HEK293 (cell line): ENCODE data around the gene LMAN1L.

Source experiments
- CTCF ChIA-PET: fragments of 350-600 bp; formaldehyde crosslinking; extraction: SDS; loops from one replicate; lab custom pipeline; 2021; ENCODE audit warnings: antibody characterized with exemption; lab: Yijun Ruan, JAX
- POLR2A ChIA-PET: fragments of 300-600 bp; formaldehyde crosslinking; extraction: SDS; loops from one replicate; lab custom pipeline; 2020; ENCODE audit warnings: antibody characterized with exemption, inconsistent platforms; lab: Yijun Ruan, JAX
- H3K27ac ChIP-seq: fragments of 200-500 bp; sonication (Bioruptor generic); 2 replicates; pipeline ENCODE4 v1.5.1; 2014; ENCODE audit warnings: low read depth, low read length, control low read depth, inconsistent platforms; ENCODE audit errors: extremely low read depth
- H3K36me3 ChIP-seq, 2 experiments: fragments of 200-500 bp in 1 of 2; sonication (Bioruptor generic) in 1 of 2; 1 replicate in 1 of 2; 2 replicates in 1 of 2; pipeline ENCODE4 v1.5.1; 2014 to 2017; ENCODE audit warnings: inconsistent platforms in 2 of 2, low read length in 2 of 2; ENCODE audit not compliant: control insufficient read depth in 2 of 2, insufficient read depth in 1 of 2
- H3K4me1 ChIP-seq: fragments of 200-500 bp; sonication (Bioruptor generic); 2 replicates; pipeline ENCODE4 v1.5.1; 2014; ENCODE audit warnings: mild to moderate bottlenecking, low read length, inconsistent platforms; ENCODE audit not compliant: control insufficient read depth, insufficient read depth
- H3K4me3 ChIP-seq: 2 replicates; pipeline ENCODE4 v1.5.1; 2011; ENCODE audit warnings: low read depth, mild to moderate bottlenecking, control low read depth, low read length, moderate library complexity
- H3K9me3 ChIP-seq: fragments of 200-500 bp; sonication (Bioruptor generic); 2 replicates; pipeline ENCODE4 v1.5.1; 2014; ENCODE audit warnings: low read depth, low read length, inconsistent platforms; ENCODE audit not compliant: control insufficient read depth, insufficient read depth
- GLIS1 ChIP-seq: fragments of 450-650 bp; formaldehyde crosslinking; IDR thresholded peaks from 2 replicates; pipeline ENCODE4 v1.5.1; 2016; ENCODE audit warnings: missing biosample characterization, missing genetic modification characterization
- IKZF3 ChIP-seq: fragments of 450-650 bp; IDR thresholded peaks from 2 replicates; pipeline ENCODE4 v1.5.0; 2018; ENCODE audit warnings: missing biosample characterization, mild to moderate bottlenecking, missing genetic modification characterization, moderate library complexity
- KLF8 ChIP-seq: fragments of 450-650 bp; formaldehyde crosslinking; IDR thresholded peaks from 2 replicates; pipeline ENCODE4 v1.5.1; 2016; ENCODE audit warnings: missing biosample characterization, missing genetic modification characterization
- KLF9 ChIP-seq: fragments of 450-650 bp; formaldehyde crosslinking; IDR thresholded peaks from 2 replicates; pipeline ENCODE4 v1.5.1; 2016; ENCODE audit warnings: missing biosample characterization, missing genetic modification characterization, low read depth
- TCF7L2 ChIP-seq: IDR thresholded peaks from 2 replicates; pipeline ENCODE4 v1.6.1; 2011; ENCODE audit warnings: low read depth, mild to moderate bottlenecking, inconsistent platforms, low read length, moderate library complexity, borderline replicate concordance
- TRIM28 ChIP-seq: IDR thresholded peaks from 2 replicates; pipeline ENCODE4 v1.6.1; 2011; ENCODE audit warnings: low read length, control low read depth, borderline replicate concordance
- YY2 ChIP-seq: fragments of 450-650 bp; formaldehyde crosslinking; IDR thresholded peaks from 2 replicates; pipeline ENCODE4 v1.5.1; 2016; ENCODE audit warnings: missing biosample characterization, missing genetic modification characterization
- ZIC2 ChIP-seq: fragments of 450-650 bp; formaldehyde crosslinking; IDR thresholded peaks from 2 replicates; pipeline ENCODE4 v1.5.1; 2016; ENCODE audit warnings: missing biosample characterization, missing genetic modification characterization
- ZNF223 ChIP-seq: fragments of 450-650 bp; formaldehyde crosslinking; IDR thresholded peaks from 2 replicates; pipeline ENCODE4 v1.5.1; 2016; ENCODE audit warnings: missing biosample characterization, missing genetic modification characterization
- ZNF311 ChIP-seq: fragments of 450-650 bp; formaldehyde crosslinking; IDR thresholded peaks from 2 replicates; pipeline ENCODE4 v1.5.1; 2017; ENCODE audit warnings: missing biosample characterization, missing genetic modification characterization, borderline replicate concordance
- ZNF391 ChIP-seq: fragments of 450-650 bp; formaldehyde crosslinking; IDR thresholded peaks from 2 replicates; pipeline ENCODE4 v1.5.1; 2016; ENCODE audit warnings: low read depth, missing biosample characterization, missing genetic modification characterization, borderline replicate concordance
- ZNF394 ChIP-seq: fragments of 450-650 bp; formaldehyde crosslinking; IDR thresholded peaks from 2 replicates; pipeline ENCODE4 v1.5.1; 2016; ENCODE audit warnings: missing biosample characterization, missing genetic modification characterization, mild to moderate bottlenecking, moderate library complexity, borderline replicate concordance
- ZNF449 ChIP-seq: fragments of 450-650 bp; formaldehyde crosslinking; IDR thresholded peaks from 2 replicates; pipeline ENCODE4 v1.5.1; 2017; ENCODE audit warnings: missing biosample characterization, mild to moderate bottlenecking, missing genetic modification characterization, moderate library complexity
- ZNF596 ChIP-seq: fragments of 450-650 bp; IDR thresholded peaks from 2 replicates; pipeline ENCODE4 v1.5.0; 2018; ENCODE audit warnings: missing biosample characterization, mild to moderate bottlenecking, missing genetic modification characterization, moderate library complexity
- ZNF621 ChIP-seq: fragments of 450-650 bp; formaldehyde crosslinking; IDR thresholded peaks from 2 replicates; pipeline ENCODE4 v1.5.1; 2017; ENCODE audit warnings: missing biosample characterization, missing genetic modification characterization
- ZNF624 ChIP-seq: fragments of 450-650 bp; formaldehyde crosslinking; IDR thresholded peaks from 2 replicates; pipeline ENCODE4 v1.5.1; 2017; ENCODE audit warnings: missing biosample characterization, missing genetic modification characterization
- ZNF626 ChIP-seq: fragments of 450-650 bp; sonication (Bioruptor Pico); formaldehyde crosslinking; IDR thresholded peaks from 2 replicates; pipeline ENCODE4 v1.5.1; 2018; ENCODE audit warnings: missing biosample characterization, missing genetic modification characterization, inconsistent platforms
- TF ChIP-seq, protein P1 (sequence below): fragments of 450-650 bp; formaldehyde crosslinking; IDR thresholded peaks from 2 replicates; pipeline ENCODE4 v1.5.1; 2016; ENCODE audit warnings: missing biosample characterization, missing genetic modification characterization
- TF ChIP-seq, protein P2 (sequence below): fragments of 450-650 bp; formaldehyde crosslinking; IDR thresholded peaks from 2 replicates; pipeline ENCODE4 v1.5.1; 2016; ENCODE audit warnings: missing biosample characterization, missing genetic modification characterization
- TF ChIP-seq, protein P3 (sequence below): fragments of 450-650 bp; formaldehyde crosslinking; IDR thresholded peaks from 2 replicates; pipeline ENCODE4 v1.5.1; 2016; ENCODE audit warnings: missing biosample characterization, missing genetic modification characterization

LMAN1L gene

DNA sequence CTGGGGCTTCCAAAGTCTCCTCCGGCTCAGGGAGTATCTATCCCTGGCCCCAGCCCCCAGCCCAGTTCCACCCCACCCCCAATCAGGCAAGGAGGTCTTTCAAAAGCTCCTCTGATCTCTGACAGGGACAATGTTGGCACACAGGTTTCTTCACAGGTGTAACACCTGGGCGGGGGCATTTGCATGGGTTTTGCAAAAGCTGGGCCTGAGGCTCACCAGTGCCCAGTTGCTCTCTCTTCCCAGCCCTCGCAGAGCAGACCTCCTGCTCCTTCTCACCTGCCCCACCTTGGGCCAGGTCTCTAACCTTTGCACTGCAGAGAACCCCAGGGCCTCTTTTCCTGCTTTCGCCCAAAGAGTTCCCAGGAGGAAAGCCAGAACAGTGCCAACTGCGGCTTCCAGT is 39.3 kb upstream of the LMAN1L start:
- Histone ChIP-seq H3K4me3 (no peak overlapping the region), H3K9me3 (no peaks in the 10 kb centered on the region), H3K27ac (no peak overlapping the region), H3K4me1 (peaks cover 10% of the 10 kb centered on the region), H3K36me3 (no peaks in the 10 kb centered on the region)
- TF ChIP-seq ZNF624 (no peak), ZNF223 (no peak), YY2 (tag by site-specific recombination) (no peak), TRIM28 (no peak), GLIS1 (tag by site-specific recombination) (no peak), ZNF596 (tag by site-specific recombination) (no peak), KLF8 (tag by site-specific recombination) (no peak), KLF9 (tag by site-specific recombination) (no peak), ZNF394 (tag by site-specific recombination) (no peak), ZNF311 (no peak), TCF7L2 (no peak), ZNF391 (no peak)
- TF ChIP-seq, protein P1, sequence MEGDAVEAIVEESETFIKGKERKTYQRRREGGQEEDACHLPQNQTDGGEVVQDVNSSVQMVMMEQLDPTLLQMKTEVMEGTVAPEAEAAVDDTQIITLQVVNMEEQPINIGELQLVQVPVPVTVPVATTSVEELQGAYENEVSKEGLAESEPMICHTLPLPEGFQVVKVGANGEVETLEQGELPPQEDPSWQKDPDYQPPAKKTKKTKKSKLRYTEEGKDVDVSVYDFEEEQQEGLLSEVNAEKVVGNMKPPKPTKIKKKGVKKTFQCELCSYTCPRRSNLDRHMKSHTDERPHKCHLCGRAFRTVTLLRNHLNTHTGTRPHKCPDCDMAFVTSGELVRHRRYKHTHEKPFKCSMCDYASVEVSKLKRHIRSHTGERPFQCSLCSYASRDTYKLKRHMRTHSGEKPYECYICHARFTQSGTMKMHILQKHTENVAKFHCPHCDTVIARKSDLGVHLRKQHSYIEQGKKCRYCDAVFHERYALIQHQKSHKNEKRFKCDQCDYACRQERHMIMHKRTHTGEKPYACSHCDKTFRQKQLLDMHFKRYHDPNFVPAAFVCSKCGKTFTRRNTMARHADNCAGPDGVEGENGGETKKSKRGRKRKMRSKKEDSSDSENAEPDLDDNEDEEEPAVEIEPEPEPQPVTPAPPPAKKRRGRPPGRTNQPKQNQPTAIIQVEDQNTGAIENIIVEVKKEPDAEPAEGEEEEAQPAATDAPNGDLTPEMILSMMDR (tag by site-specific recombination), result no peak
- TF ChIP-seq, protein P2, sequence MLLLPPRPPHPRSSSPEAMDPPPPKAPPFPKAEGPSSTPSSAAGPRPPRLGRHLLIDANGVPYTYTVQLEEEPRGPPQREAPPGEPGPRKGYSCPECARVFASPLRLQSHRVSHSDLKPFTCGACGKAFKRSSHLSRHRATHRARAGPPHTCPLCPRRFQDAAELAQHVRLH, result no peak
- POLR2A ChIA-PET, result no interaction called here
- CTCF ChIA-PET, result interaction anchor here (0.6 to 21.6 kb wide), 9 partner anchors 16 to 401 kb away, joined by 3 to 800 read pairs (median 18); partner anchors contain the start of genes CSK and RPP25

DNA sequence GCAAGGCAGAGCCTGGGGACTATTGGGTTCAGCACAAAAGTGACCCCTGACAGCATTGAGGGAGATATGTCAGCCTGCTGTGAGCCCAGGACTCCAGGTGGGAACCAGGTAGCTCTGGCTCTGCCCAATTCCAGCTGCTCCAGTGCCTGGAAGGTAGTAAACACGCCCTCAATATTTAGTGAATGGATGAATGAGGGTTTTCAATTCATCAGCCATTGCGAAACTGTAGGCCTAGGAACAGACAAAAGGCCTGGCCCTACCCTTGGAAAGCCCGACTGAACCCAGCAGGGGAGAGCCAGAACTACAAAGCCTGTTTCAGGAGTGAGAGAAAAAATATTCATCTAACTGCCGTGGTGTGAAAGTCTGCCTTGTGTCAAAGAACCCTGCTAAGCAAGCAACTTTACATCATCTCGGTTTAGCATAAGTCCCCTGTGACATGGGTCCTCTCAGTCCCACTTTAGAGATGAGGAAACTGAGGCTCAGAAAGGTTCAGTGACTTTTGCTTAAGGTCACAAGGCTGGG is 38.8 kb upstream of the LMAN1L start:
- no peaks in the 10 kb centered on the region for H3K36me3 ChIP-seq
- H3K9me3 ChIP-seq, result no peaks in the 10 kb centered on the region
- TF ChIP-seq IKZF3 (tag by site-specific recombination) (no peak), ZNF626 (tag by site-specific recombination) (no peak), KLF8 (tag by site-specific recombination) (no peak), ZIC2 (peak; percentile 18; the same call in 1 of the 2 replicates), ZNF449 (tag by site-specific recombination) (peak; percentile 73; the same call in 1 of the 2 replicates)
- no peak overlapping the region for H3K27ac ChIP-seq
- no peak overlapping the region for H3K4me3 ChIP-seq
- ChIA-PET POLR2A (no interaction called here), CTCF (interaction anchor here (0.6 to 21.6 kb wide), 7 partner anchors 16 to 402 kb away, joined by 3 to 800 read pairs (median 84); partner anchors contain the start of genes CSK and RPP25)
- peaks cover 10% of the 10 kb centered on the region for H3K4me1 ChIP-seq

DNA sequence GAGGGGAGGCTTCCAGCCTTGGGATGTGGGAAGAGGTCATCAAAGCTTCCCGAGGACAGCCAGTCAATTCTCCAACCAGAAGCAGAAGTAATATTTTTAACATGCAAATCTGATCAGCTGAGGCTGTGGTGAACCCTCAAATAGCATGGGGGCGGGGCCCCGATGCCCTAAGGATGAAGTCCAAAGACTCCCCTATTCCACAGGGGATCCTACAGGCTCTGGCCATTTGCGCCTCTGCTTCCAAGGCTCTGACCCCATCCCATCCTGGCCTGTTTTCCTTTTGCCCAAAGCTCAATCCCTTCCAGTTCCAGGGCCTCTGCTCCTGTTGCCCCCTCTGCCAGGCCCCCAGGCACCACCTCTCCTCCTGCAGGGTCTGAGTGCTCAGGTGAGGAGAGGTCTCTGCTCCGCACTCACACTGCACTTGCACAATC is 37.5 kb upstream of the LMAN1L start:
- Histone ChIP-seq H3K4me1 (peaks cover 10% of the 10 kb centered on the region), H3K9me3 (no peaks in the 10 kb centered on the region), H3K36me3 (no peaks in the 10 kb centered on the region), H3K27ac (no peak overlapping the region), H3K4me3 (no peak overlapping the region)
- TF ChIP-seq ZNF621 (tag by site-specific recombination), result no peak
- TF ChIP-seq, protein P3, sequence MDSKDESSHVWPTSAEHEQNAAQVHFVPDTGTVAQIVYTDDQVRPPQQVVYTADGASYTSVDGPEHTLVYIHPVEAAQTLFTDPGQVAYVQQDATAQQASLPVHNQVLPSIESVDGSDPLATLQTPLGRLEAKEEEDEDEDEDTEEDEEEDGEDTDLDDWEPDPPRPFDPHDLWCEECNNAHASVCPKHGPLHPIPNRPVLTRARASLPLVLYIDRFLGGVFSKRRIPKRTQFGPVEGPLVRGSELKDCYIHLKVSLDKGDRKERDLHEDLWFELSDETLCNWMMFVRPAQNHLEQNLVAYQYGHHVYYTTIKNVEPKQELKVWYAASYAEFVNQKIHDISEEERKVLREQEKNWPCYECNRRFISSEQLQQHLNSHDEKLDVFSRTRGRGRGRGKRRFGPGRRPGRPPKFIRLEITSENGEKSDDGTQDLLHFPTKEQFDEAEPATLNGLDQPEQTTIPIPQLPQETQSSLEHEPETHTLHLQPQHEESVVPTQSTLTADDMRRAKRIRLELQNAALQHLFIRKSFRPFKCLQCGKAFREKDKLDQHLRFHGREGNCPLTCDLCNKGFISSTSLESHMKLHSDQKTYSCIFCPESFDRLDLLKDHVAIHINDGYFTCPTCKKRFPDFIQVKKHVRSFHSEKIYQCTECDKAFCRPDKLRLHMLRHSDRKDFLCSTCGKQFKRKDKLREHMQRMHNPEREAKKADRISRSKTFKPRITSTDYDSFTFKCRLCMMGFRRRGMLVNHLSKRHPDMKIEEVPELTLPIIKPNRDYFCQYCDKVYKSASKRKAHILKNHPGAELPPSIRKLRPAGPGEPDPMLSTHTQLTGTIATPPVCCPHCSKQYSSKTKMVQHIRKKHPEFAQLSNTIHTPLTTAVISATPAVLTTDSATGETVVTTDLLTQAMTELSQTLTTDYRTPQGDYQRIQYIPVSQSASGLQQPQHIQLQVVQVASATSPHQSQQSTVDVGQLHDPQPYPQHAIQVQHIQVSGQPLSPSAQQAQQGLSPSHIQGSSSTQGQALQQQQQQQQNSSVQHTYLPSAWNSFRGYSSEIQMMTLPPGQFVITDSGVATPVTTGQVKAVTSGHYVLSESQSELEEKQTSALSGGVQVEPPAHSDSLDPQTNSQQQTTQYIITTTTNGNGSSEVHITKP (tag by site-specific recombination), result 0 out of 2 replicates have a peak, but pooled peaks have one; percentile 5
- POLR2A ChIA-PET, result no interaction called here
- CTCF ChIA-PET, result interaction anchor here (0.6 to 21.6 kb wide), 7 partner anchors 15 to 189 kb away, joined by 3 to 800 read pairs (median 84); partner anchors contain the start of genes CSK and RPP25
